Activated naive CD8-positive, alpha-beta T cell (primary cell): ENCODE data around the gene HLA-B.
"Not testable (repeated sequence)": the region's sequence is repeated elsewhere in the genome, so short reads cannot be mapped to it uniquely, and the experiment has no call there.

Source experiments
- H3K27ac Mint-ChIP-seq: one replicate; pipeline ENCODE4 v1.8.0; 2021; ENCODE audit warnings: mixed read lengths
- H3K27me3 Mint-ChIP-seq: one replicate; pipeline ENCODE4 v1.8.0; 2021; ENCODE audit warnings: mixed read lengths
- H3K36me3 Mint-ChIP-seq: one replicate; pipeline ENCODE4 v1.8.0; 2021; ENCODE audit warnings: mixed read lengths
- H3K4me1 Mint-ChIP-seq: one replicate; pipeline ENCODE4 v1.8.0; 2021; ENCODE audit warnings: low read depth, mixed read lengths
- H3K4me3 Mint-ChIP-seq: one replicate; pipeline ENCODE4 v1.8.0; 2021; ENCODE audit warnings: mild to moderate bottlenecking, mixed read lengths
- H3K9me3 Mint-ChIP-seq: one replicate; pipeline ENCODE4 v1.8.0; 2021; ENCODE audit warnings: low read depth, mixed read lengths

HLA-B gene

DNA sequence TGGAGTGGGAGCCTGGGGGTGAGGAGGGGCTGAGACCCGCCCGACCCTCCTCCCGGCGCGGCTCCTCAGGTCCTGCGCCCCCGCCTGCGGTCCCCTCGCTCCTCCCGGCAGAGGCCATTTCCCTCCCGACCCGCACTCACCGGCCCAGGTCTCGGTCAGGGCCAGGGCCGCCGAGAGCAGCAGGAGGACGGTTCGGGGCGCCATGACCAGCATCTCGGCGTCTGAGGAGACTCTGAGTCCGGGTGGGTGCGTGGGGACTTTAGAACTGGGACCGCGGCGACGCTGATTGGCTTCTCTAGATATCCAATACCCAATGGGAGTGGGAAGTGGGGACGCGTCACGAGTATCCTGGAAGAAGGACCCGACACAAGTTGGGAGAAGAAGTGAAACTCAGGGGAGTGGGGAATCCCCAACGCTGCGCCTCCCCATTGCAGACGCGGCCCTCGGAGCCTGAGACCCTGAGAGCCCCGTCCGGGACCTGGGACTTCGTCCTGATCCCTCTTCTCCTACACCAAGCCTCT, at the start of gene HLA-B:
Gene HLA-B (minus strand): TSS at position 234 of the 521 bp plus-strand sequence. CDS start 21 bp downstream, at position 213.
- peaks cover 24% of the 10 kb centered on the region for H3K36me3 Mint-ChIP-seq
- H3K9me3 Mint-ChIP-seq = no peaks in the 10 kb centered on the region
- H3K4me1 Mint-ChIP-seq = peaks cover 56% of the 10 kb centered on the region
- H3K4me3 Mint-ChIP-seq = peak within 1 kb of the TSS; percentile 97
- no peaks in the 10 kb centered on the region for H3K27me3 Mint-ChIP-seq
- H3K27ac Mint-ChIP-seq = peak within 1 kb of the TSS; percentile 100

- H3K4me3 Mint-ChIP-seq = peak overlapping the region; percentile 18
- H3K27me3 Mint-ChIP-seq = no peaks in the 10 kb centered on the region
- H3K4me1 Mint-ChIP-seq = peaks cover 63% of the 10 kb centered on the region
Observed at GRCh38 chr6:31405996-31406395, 49.0 kb upstream of the HLA-B start.

DNA sequence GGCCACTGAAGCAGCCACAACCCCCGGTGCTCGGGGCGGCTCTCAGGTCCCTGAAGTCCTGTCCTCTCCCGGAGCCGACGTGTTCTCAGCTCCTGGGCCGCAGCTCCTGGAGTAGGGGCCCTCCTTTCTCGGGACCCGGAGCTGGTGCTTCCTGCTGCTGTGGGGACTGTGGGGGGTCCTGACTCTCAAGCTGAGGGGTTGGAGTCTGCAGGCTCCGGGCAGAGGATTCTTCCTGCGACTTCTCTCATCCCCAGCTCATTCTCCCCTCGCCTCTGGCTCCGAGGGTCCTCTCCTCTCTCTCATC, 47.0 kb upstream of the HLA-B start:
- not testable (repeated sequence) for H3K36me3 Mint-ChIP-seq, H3K9me3 Mint-ChIP-seq, H3K27me3 Mint-ChIP-seq
- Mint-ChIP-seq H3K4me3 (peak overlapping the region; percentile 88), H3K27ac (peak overlapping the region; percentile 9), H3K4me1 (peaks cover 71% of the 10 kb centered on the region)

More at GRCh38 chr6:31405996-31406395, 49.0 kb upstream of the HLA-B start:
- Mint-ChIP-seq H3K36me3 (no peaks in the 10 kb centered on the region), H3K27ac (no peak overlapping the region), H3K9me3 (no peaks in the 10 kb centered on the region)

- H3K4me1 Mint-ChIP-seq = peaks cover 72% of the 10 kb centered on the region
- peak within 1 kb of the TSS; percentile 70 for H3K27ac Mint-ChIP-seq
- peak within 1 kb of the TSS; percentile 88 for H3K4me3 Mint-ChIP-seq
- H3K27me3 Mint-ChIP-seq = no peaks in the 10 kb centered on the region
- no peaks in the 10 kb centered on the region for H3K36me3 Mint-ChIP-seq
- H3K9me3 Mint-ChIP-seq = no peaks in the 10 kb centered on the region
Observed at GRCh38 chr6:31403283-31404060, 46.5 kb upstream of the HLA-B start, which contains the start of gene MICA. TSS of gene MICA (plus strand) at chr6:31403595. CDS start at chr6:31403633, 38 bp downstream.

DNA sequence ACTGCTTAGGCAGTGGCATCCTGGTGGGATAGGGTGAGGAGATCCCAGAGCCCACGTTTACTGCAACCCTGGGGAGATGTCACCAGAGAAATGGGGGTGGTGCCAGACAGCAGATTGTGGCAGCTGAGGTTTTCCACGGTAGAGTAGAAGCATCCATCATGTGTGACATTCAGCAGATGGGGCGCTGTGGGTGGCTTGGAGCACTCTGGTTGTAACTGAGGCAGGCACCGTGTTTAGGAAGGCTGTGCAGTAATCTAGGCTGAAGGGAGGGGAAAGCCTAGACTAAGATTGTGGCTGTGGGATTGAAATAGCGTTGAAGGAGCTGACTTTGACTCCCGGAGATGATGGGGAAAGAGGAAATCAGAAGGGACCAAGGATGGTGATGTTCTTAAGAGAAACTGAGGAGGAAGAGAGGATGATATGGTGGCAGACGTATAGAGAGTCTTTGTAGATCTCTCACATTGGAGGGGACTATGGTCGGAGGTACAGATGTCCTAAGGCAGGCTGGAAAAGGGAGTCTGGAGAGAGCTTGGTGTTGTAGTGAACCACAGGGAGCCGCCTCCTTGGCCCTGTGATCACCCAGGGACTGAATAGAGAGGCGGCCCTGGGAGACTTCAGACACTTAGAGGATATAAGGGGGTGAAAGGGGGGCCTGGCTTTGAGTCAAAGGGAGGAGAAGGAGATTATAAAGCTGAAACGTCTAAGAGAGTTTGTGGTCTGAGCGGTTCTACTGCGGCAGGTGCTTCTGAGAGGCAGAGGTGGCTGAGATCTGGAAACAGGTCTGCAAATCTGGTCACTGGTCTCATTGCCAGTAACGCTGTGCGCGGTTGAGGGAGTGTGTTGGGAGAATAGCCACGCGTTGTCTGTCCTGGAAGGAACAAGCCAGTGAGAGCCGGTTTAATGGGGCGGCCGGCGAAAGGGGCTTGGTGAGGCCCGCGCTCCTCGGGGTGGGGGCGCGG, 45.6 kb upstream of the HLA-B start:
- Mint-ChIP-seq H3K27me3 (no peaks in the 10 kb centered on the region), H3K4me1 (peaks cover 64% of the 10 kb centered on the region), H3K9me3 (no peaks in the 10 kb centered on the region), H3K36me3 (no peaks in the 10 kb centered on the region), H3K4me3 (peak overlapping the region; percentile 88), H3K27ac (peak overlapping the region; percentile 70)

- H3K4me3 Mint-ChIP-seq = peak overlapping the region; percentile 88
- peak overlapping the region; percentile 12 for H3K27ac Mint-ChIP-seq
- H3K4me1 Mint-ChIP-seq = peaks cover 61% of the 10 kb centered on the region
Observed at GRCh38 chr6:31401403-31401802, 44.4 kb upstream of the HLA-B start.

GRCh38 chr6:31400467-31401289, 43.7 kb upstream of the HLA-B start:
- no peaks in the 10 kb centered on the region for H3K36me3 Mint-ChIP-seq
- H3K27me3 Mint-ChIP-seq = no peaks in the 10 kb centered on the region
- H3K9me3 Mint-ChIP-seq = no peaks in the 10 kb centered on the region
- peaks cover 54% of the 10 kb centered on the region for H3K4me1 Mint-ChIP-seq
- peak overlapping the region; percentile 88 for H3K4me3 Mint-ChIP-seq
- peak overlapping the region; percentile 77 for H3K27ac Mint-ChIP-seq

More at GRCh38 chr6:31401403-31401802, 44.4 kb upstream of the HLA-B start:
- H3K36me3 Mint-ChIP-seq = no peaks in the 10 kb centered on the region
- H3K9me3 Mint-ChIP-seq = no peaks in the 10 kb centered on the region
- no peaks in the 10 kb centered on the region for H3K27me3 Mint-ChIP-seq

DNA sequence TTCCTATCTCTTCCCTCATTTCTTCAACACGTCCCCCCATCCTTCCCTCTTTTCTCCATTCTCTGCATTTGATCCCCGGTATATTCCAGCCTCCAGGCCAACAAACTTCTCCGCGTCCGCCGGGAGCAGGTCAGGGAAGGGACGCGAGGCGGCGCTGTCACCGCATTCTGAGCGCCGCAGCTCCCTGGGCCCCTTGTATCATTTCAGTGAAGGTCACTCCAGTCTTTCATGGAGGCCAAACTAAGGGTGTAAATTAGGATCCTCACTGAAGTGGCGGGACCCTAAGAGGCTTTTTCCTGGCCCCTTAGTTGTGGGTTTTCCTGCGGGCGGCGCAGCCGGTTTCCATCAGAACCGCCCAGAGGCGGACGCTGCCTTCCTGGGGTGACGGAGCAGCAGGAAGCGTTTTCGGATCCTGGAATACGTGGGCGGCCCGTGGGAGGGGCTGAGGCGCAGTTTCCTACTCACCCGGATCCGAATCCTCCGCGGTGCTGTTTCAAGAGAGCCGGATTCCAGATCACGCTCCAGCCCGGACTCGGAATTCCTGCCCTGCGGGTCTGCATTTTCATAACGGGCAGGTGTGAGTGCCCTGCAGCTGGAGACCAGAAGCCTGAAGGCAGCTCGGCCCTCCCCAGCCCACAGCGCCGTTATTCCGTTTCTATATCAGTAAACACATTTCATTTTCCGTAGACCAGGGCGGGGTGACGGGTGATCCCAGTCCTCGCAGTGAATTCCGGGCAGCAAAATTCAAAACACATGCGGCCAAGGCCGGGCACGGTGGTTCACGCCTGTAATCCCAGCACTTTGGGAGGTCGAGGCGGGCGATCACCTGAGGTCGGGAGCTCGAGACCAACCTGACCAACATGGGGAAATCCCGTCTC, 42.8 kb upstream of the HLA-B start:
- peak overlapping the region; percentile 77 for H3K27ac Mint-ChIP-seq
- H3K36me3 Mint-ChIP-seq = no peaks in the 10 kb centered on the region
- no peaks in the 10 kb centered on the region for H3K27me3 Mint-ChIP-seq
- peak overlapping the region; percentile 88 for H3K4me3 Mint-ChIP-seq
- peaks cover 49% of the 10 kb centered on the region for H3K4me1 Mint-ChIP-seq
- no peaks in the 10 kb centered on the region for H3K9me3 Mint-ChIP-seq

DNA sequence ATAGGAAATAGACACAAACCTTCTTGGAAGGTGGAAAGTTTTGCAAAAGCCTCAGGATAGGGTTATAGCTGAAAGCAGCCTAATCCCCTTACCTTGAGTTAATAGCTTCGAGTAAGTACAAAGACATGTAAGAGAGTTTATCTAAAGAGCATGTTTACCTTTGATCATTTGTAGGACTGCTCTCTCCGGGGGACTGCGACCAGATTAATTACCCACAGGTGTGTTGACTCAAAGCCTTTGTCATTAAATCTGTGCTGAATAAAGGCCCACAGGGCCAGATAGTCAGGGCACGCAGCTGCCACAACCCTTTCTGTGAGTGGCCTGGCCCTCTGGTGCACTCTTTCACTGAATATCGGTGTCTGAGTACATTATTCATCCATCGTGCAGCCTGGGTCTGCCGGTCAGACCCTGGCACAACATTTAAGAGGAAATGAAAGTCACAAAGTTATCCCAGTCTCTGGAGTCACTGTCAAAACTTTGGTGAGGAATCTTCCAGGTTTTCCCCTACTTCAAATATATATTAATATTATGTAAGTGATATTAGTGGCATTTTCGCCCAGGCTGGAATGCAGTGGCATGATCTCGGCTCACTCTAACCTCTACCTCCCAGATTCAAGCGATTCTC, 41.0 kb upstream of the HLA-B start:
- no peaks in the 10 kb centered on the region for H3K9me3 Mint-ChIP-seq
- peaks cover 4% of the 10 kb centered on the region for H3K36me3 Mint-ChIP-seq
- no peaks in the 10 kb centered on the region for H3K27me3 Mint-ChIP-seq
- peaks cover 41% of the 10 kb centered on the region for H3K4me1 Mint-ChIP-seq
- no peak overlapping the region for H3K4me3 Mint-ChIP-seq
- no peak overlapping the region for H3K27ac Mint-ChIP-seq

DNA sequence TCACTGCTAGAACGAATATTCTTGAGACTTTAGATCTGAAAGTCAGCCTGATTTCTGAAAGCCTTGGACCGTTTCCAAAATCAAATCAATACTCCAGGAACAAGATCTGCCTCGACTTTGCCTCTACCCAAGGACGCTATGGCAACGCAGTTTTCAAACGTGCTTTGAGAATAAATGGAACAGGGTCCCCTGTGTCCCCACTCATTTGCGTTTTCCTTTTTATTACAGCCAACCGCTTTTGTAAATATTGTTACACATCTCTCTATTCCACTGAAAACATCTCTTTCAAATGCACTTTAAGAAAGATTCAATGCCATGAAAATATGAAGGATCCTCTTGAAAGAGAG, 40.1 kb upstream of the HLA-B start:
- not testable (repeated sequence) for H3K9me3 Mint-ChIP-seq, H3K27ac Mint-ChIP-seq, H3K27me3 Mint-ChIP-seq, H3K36me3 Mint-ChIP-seq
- peaks cover 32% of the 10 kb centered on the region for H3K4me1 Mint-ChIP-seq
- peak overlapping the region; percentile 60 for H3K4me3 Mint-ChIP-seq

GRCh38 chr6:31396422-31397152, 39.6 kb upstream of the HLA-B start:
- Mint-ChIP-seq H3K36me3 (peaks cover 4% of the 10 kb centered on the region), H3K4me3 (peak overlapping the region; percentile 60), H3K4me1 (peaks cover 27% of the 10 kb centered on the region), H3K27me3 (no peaks in the 10 kb centered on the region), H3K9me3 (no peaks in the 10 kb centered on the region), H3K27ac (no peak overlapping the region)

DNA sequence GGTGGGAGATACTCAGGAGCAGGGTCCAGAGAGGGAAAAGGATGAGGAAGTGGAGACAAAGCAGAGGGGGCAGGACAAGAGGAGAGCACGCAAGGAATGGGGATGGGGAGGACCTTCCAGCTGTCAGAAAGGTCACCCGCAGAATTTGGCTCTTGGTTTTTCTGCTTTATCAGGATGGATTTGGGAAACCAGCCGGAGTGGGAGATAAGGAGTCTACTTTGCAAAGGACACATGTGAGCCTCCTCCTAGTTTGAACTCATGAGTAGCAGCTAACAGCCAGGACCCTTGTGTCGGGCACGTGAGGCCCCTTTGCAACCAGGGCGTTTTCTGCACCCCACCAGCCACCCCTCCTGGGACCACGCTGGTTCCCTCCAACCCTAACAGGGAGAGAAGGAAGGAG, 38.9 kb upstream of the HLA-B start:
- no peak overlapping the region for H3K27ac Mint-ChIP-seq
- no peaks in the 10 kb centered on the region for H3K9me3 Mint-ChIP-seq
- H3K4me1 Mint-ChIP-seq = peaks cover 19% of the 10 kb centered on the region
- no peaks in the 10 kb centered on the region for H3K27me3 Mint-ChIP-seq
- H3K36me3 Mint-ChIP-seq = peaks cover 4% of the 10 kb centered on the region
- no peak overlapping the region for H3K4me3 Mint-ChIP-seq

GRCh38 chr6:31394381-31394780, 37.4 kb upstream of the HLA-B start:
- Mint-ChIP-seq H3K27me3 (no peaks in the 10 kb centered on the region), H3K4me1 (peaks cover 9% of the 10 kb centered on the region)

More at GRCh38 chr6:31394381-31394780, 37.4 kb upstream of the HLA-B start:
- no peak overlapping the region for H3K4me3 Mint-ChIP-seq
- H3K27ac Mint-ChIP-seq = no peak overlapping the region
- H3K9me3 Mint-ChIP-seq = no peaks in the 10 kb centered on the region
- H3K36me3 Mint-ChIP-seq = peaks cover 4% of the 10 kb centered on the region
